OCI-LY7 (cell line): Measurements from ENCODE around the gene KHDRBS2.

Experiments used
- CTCF ChIP-seq: fragments of 200-600 bp; sonication (generic); conservative IDR thresholded peaks from 2 replicates; pipeline ENCODE4 v1.5.1; 2014; ENCODE audit warnings: mild to moderate bottlenecking, antibody characterized with exemption, low read length, moderate library complexity, mixed read lengths
- EZH2phosphoT487 ChIP-seq: fragments of 200-600 bp; sonication (generic); IDR thresholded peaks from 2 replicates; pipeline ENCODE4 v1.6.1; 2018; ENCODE audit warnings: low read depth, borderline replicate concordance, mild to moderate bottlenecking, mixed run types, antibody characterized with exemption, low read length, moderate library complexity, mixed read lengths

GRCh38 chr6:61679625-61680024, 606.4 kb downstream of the KHDRBS2 start:
- no peak for TF ChIP-seq CTCF
- TF ChIP-seq EZH2phosphoT487: no peak
